SW480 (cell line): Measurements from ENCODE around the gene HOXD10.
A peak's percentile ranks its signal among the peaks of the same experiment; 100 is the strongest.

Source experiments
- DNase-seq: peaks from one replicate; pipeline ENCODE4 v3.0.0-alpha.2; 2016; ENCODE audit warnings: low spot score

HOXD10 gene

DNA sequence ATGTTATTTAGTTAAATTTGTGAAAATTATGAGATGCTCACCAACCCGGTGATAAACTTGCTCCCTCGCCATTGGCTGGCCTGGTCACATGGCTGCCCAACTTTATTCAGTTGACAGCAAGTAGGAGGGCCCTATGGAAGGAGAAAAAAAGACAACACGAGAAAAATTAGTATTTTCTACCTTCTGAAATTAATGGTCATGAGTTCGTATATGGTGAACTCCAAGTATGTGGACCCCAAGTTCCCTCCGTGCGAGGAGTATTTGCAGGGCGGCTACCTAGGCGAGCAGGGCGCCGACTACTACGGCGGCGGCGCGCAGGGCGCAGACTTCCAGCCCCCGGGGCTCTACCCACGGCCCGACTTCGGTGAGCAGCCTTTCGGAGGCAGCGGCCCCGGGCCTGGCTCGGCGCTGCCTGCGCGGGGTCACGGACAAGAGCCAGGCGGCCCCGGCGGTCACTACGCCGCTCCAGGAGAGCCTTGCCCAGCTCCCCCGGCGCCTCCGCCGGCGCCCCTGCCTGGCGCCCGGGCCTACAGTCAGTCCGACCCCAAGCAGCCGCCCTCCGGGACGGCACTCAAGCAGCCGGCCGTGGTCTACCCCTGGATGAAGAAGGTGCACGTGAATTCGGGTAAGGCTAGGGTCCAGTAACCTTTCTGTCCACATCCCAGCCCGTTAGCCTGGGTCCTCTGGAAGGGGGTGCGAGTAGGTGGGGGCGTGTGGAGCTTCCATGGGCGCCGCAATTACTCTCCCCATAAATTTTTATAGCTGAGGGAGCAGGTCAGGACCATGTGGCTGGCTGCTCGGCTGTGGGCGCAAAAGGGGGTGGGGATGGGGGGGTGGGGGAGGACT lies 35.1 kb downstream of the HOXD10 start, which contains the start of gene HOXD4:
TSS of gene HOXD4 (plus strand) at position 109 of the 846 bp plus-strand sequence. CDS start at position 193, 84 bp downstream.
- DNase-seq, result no peak

DNA sequence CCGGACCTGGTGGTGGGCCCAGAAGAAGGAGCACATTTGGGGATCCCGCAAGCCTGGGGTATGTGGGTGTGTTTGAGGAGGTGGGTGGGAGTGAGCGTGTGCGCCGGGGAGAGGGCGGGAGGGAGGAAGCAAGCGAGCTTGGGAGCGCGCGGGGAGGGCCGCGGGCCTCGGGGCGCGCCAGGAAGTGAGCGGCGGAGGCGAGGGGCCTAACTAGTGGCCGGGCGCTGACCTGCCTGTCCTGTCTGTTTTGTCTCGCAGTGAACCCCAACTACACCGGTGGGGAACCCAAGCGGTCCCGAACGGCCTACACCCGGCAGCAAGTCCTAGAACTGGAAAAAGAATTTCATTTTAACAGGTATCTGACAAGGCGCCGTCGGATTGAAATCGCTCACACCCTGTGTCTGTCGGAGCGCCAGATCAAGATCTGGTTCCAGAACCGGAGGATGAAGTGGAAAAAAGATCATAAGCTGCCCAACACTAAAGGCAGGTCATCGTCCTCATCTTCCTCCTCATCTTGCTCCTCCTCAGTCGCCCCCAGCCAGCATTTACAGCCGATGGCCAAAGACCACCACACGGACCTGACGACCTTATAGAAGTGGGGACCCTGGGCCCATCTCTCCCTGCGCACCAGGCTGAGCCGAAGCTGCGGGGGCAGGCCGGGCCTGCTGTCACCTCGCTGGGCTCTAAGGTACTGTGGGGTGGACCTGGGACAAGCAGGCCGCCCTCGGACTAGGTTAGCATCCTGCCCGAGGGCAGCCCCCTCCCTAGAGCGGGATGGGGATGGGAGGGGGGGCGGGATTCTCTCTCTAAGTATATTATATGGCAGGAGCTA lies 36.0 kb downstream of the HOXD10 start:
- no peak for DNase-seq

DNA sequence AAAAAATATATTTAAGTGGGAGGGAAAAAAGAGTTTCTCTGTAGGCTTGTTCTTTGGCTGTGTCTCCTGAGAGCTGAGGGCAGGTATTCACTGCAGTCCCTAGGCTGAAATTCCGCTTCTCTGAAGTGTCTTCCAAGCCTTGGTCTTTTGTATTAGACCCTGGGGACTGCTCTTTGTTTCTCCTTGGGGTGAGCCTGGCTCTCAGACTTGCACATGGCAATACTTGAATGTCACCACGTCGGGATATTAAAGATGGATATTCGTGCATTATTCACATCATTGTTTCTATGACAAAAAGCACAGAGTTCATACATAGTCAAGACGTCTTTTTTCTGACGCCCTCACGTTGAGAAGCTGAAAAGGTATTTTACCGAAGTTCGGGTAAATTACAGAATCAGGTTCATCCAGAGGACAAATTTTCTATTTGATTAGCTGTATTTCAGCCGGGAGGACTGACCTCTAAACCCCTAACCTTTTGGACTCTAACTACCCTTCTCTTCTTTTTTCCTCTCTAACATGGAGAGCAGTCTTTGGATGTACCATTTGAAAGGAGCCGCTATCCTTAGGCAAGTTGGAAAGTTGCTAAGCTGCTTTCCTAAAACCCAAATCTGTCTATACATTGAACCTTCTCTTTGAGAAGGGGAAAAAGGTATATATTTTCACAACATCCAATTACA lies 38.1 kb downstream of the HOXD10 start:
- no peak for DNase-seq

DNA sequence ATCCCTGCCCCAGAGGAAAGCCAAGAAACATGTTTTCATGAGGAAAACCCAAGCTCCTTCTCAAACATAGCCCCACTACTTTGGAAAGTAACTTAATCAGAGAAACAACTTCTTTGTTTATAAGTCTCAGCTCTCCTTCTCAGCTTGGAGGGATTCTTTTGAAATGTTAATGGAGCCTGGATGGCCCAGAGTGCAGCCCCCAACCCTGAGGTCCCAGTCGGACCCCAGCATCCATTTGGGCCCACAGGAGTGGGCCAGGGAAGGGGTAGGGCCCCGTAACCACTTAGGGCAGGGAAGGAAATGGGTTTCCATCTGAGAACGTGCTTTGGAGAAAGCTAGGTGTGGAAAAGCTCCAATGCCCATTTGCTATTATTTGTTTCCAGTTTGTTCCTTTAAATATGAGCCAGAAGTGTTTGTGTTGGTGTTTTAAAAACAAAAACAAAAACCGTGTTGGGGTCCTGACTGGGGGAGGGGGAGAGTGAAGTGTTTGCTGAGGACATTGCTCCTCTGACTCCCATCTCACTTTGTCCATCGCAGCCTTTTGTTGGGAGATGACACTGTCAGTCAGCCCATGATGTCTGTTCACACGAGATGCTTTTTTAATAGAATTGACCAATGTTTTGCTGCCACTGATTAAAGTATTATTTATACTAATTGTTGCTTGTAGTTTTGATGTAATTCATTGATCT lies 38.9 kb downstream of the HOXD10 start:
- DNase-seq, result no peak

- no peak for DNase-seq
Observed at GRCh38 chr2:176156301-176156806, 39.8 kb downstream of the HOXD10 start.

DNA sequence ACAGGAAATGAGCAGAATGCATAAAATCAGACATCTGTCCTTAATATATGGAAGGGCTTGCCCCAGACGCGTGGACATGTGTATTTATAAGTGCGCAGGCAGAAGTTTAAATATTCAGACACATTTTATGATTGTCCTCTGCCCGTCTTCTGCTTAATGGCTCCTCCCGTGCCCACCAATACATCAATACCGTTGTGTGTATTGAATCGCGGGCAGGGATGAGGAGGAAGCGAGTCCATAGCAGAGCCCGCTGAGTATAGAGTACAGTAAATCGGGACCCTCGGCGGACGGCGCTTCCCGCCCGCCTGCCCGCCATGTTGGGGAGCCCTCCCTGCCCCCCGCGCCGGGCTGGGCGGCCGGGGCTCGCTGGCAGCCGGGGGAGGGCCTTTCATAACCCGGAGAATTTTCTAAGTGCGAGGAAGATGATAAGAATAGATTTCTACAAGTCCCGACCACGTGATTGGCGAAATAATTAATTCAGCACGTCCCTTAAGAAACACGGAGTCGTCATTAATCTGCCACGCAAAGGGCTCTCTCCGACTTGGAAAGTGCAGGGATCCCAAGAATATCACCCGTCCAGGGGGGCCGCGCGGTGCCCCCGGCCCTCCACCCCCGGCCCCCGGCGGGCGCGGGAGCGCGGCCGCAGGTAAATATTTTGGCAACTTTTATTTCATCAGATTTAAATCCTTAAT lies 40.4 kb downstream of the HOXD10 start, which contains the start of gene HOXD3:
TSS of gene HOXD3 (plus strand) at position 501 of the 692 bp plus-strand sequence. CDS start 11,808 bp downstream, outside the sequence.
- DNase-seq, result no peak

GRCh38 chr2:176157499-176158185 lies 41.1 kb downstream of the HOXD10 start:
- peak; percentile 32 for DNase-seq

GRCh38 chr2:176158186-176158591 lies 41.6 kb downstream of the HOXD10 start:
- no peak for DNase-seq

DNA sequence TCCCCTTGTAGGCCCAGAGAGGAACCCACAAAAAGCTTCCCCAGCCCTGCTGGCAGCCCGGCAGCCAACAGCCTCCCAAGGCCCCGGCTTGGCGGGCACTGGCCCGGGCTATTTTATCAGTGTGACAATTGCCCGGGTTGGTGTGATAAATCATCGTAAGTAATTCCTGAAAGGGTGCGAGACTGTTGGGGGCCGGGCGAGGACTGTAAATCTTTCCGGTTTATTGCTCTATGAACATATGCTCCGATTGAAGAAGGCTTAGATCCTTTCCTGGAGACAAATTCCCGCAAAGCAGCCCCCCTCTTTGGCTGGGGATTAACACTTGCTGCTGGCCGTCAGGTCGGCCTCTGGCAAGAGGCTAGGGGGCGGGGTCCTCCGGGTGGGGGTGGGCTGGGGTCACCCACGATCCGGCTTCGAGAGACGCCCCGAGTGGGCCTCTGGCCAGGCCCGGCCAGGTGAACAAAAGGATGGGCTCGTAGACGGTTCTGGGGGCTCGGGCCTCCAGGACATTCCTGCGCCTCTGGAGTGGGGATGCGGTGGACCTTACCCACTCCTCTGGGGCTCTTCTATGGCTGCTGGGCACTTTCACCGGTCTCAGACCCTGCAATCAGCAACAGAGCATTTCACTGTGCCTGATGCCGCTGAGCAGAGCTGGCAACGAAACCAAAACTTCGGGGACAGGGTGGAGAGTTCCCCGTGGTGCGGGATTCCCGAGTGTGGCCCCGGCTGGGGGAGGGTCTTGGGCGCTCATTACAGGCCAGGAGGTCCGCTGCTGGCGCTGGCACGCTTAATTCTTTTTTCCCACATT lies 42.5 kb downstream of the HOXD10 start:
- no peak for DNase-seq

DNA sequence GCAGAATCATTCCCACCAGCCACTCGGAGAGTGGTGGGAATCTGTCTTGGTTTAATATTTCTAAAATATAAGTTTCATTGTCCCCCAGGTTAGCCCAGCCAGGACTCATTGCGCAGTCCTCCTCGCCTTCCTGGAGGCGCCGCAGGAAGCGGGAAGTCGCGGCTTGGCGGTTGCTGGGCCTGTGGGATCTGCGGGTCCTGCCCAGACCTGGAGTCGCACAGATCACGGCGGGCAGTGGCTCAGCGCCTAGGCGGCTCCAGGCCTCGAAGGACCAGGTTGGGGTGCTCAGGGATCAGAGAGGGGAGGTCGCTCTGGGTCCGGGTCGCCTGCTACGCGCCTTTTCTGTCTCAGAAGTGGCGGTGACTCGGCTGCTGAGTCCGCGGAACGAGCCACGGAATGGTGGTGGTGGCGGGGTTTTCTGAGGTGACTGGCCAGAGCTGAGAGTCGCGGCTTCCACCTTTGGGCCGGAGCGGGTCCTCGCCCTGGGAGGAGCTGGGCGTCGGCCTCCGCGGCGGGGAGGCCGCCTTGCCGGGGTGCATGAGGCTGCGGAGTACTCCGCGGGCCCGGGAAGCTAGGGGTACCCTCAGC lies 43.2 kb downstream of the HOXD10 start:
- DNase-seq, result no peak

- no peak for DNase-seq
Observed at GRCh38 chr2:176160251-176160985, 43.8 kb downstream of the HOXD10 start.

DNA sequence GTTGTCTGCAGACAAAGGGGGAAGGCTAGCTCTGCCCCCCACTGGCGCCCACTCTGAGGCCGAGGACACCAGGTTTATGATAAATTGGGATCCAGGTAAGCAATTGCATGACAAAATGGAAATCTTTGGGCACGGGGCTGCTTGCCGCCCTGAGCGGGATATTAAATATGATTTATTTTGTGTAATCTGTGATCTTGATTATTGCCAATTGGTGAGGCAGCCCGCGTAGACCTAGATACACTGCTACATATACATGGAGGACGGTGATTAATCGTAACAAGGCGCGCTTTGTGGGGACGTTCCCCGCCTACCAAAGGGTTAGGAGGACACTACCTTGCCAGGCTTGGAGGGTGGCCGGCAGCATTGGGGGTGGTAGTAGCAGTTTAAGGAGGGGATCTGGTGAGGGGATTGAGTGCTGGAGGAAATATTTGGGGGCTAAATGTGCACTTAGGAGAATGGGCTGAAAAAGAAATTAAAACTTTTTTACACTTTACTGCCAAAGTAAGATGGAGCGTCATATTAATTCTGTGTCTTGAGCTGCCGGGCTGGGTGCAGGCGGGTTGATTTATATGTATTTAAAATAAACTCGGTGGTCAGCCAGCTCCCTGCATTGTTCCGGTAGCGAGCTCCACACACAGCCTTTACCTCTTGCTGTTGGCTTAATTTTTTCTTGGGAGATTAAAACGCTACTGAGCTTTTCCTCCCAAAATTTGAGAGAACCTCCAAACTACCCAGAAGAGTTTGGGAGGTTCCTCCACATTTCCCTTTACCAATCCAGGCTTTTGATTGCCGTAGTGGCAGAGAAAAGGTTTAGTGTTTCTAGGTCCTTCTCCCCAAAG lies 44.6 kb downstream of the HOXD10 start:
- DNase-seq, result no peak

GRCh38 chr2:176161825-176162626 lies 45.4 kb downstream of the HOXD10 start:
- no peak for DNase-seq

DNA sequence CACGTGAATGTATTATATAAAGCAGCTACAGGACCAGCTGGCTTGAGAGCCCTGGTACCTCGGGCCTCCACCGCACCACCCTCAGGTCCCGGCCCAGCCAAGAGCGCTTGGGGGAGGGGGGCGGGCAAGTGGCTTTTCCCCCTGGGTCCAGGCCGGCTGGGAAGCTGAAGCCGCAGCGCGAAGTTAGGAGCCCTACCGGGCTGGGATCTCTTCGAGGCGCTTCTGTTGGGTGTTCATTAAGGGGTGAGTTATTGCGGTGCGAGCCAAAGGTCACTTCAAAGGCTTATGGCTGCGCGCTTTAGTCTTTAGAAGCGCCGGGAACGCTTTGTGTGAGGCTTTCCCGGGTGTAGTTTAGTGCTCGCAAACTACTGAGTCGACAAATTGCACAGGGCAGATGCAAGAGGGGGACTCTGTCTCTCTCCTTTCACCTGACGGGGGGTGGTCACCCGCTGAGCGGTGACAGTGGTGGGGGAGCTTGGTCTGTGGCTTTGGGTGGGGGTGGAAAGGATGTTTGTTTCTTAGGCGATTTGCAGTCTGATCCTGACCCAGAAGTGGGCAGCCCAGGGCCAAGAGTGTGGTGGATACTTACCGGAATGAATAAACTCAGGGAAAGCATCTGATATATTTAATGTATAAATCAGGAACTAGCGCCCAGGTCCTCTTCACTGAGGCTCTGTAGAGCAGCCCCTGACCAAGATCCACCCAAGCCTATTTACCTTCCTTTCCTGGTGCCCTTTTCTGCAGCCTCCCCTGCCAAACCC lies 46.5 kb downstream of the HOXD10 start:
- peak; percentile 66 for DNase-seq

DNA sequence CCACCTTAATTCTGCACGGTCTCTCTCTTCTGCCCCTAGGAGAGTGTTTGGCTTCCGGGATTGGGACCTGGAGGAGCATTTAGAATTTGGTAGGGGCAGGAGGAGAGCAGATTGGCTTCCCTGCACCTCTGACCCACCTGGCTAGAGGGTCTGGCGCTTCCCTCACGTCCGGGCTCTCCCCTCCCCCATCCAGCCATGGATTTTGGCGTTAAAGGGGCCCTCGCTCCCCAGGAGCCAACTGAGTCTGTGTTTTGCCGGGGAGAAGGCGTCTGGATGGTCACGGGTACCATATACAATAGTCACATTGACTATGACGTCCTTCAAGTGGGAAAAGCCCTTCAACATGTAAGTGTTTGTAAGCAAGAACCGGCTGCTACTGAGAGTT lies 47.1 kb downstream of the HOXD10 start:
- no peak for DNase-seq

DNA sequence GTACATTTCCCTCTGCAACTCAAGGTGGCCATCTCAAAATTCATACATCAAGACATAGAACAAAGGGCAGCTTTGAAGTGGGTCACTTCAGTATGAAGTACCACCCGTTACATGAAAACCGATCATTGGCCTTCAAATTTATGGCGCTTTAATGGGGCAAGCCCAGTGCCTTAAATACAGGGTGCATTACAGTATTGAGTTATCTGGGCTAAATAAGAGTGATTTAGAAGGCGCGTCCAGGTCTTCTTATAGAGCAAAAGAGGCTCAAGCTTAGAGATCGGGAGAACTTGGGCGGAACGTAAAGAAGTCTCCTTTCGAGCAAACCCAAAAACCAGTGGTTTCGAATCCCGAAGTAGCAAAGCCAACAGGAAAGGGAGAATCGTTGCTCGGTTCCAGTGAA lies 47.6 kb downstream of the HOXD10 start:
- no peak for DNase-seq
